Measurements from ENCODE around the gene PLPP6. TPM values are rescaled to one million over a fixed set of nuclear protein-coding genes. Genes with fewer than 3 reads are reported as not detected.

The PLPP6 gene
- total RNA-seq (2021; ENCODE audit: unreplicated experiment) (1.8 TPM), Bru-seq, nascent RNA (percentile 46 among the genes with signal in this experiment), BruChase-seq, experiment 1, labeled RNA remaining after a 2-hour chase (percentile 58 among the genes with signal in this experiment), BruChase-seq, experiment 2, labeled RNA remaining after a 6-hour chase (percentile 37 among the genes with signal in this experiment)
- 1.6 TPM for polyA plus RNA-seq (2012; ENCODE audit: insufficient read length)
- long read RNA-seq, transcript PLPP6-201 (1 exons, 2,944 nt) = major isoform, 10 of 10 reads
- long read RNA-seq, partial matches to known transcripts = 0 of 10 reads
- long read RNA-seq, other reads (novel, unspliced or antisense) = 0 of 10 reads

GRCh38 chr9:4662108-4662988 is at the start of gene PLPP6:
PLPP6 (plus strand) TSS chr9:4662294; CDS start chr9:4662376, 82 bp downstream.
- peak; percentile 69 for TF ChIP-seq TCF7L2 (IDR thresholded peaks at IDR 0.05; ENCODE audit: low read depth, low read length)
- TF ChIP-seq REST (IDR thresholded peaks at IDR 0.05; ENCODE audit: insufficient read depth in 1 of 2, low read depth in 2 of 2, low read length in 1 of 2) = no peak
- peak; percentile 49 for TF ChIP-seq CTCF (IDR thresholded peaks at IDR 0.05)
- TF ChIP-seq POLR2AphosphoS5 (IDR thresholded peaks at IDR 0.05; ENCODE audit: low read depth, low read length) = peak; percentile 28; the same call in 1 of the 2 replicates
- Histone ChIP-seq H3K27ac (ENCODE audit: low read length) (no peak within 1 kb of the TSS), H3K9me3 (ENCODE audit: control insufficient read depth, insufficient read depth, low read depth, low read length) (no peaks in the 10 kb centered on the region), H3K27me3 (ENCODE audit: control insufficient read depth, insufficient read depth, low read length) (no peaks in the 10 kb centered on the region), H3K4me3 (ENCODE audit: low read depth in 2 of 2, low read length in 2 of 2) (peak within 1 kb of the TSS; percentile 50 to 53), H3K4me1 (ENCODE audit: control insufficient read depth, insufficient read depth, low read length) (no peaks in the 10 kb centered on the region; the same call in 1 of the 2 replicates), H3K36me3 (ENCODE audit: control insufficient read depth, insufficient read depth, low read length) (no peaks in the 10 kb centered on the region)
- peak; percentile 96 for ATAC-seq
- in situ Hi-C loops (cut with HindIII; ENCODE audit: low pct_unique_long_range_greater_than_20kb, low sequenced_read_pairs) = no loop called here
- DNase-seq (ENCODE audit: low read depth, low spot score) = no peak
- intact Hi-C loops (cut with micrococcal nuclease; ENCODE audit: unreplicated experiment) = loop anchor here (10.0 kb wide), 1 partner anchor 278 kb away; no protein-coding TSS in a partner anchor
- ChIA-PET CTCF (no interaction called here), POLR2A (no interaction called here)
- BruUV-seq (replicated peaks) = no TSS peak

- TF ChIP-seq SIN3A (IDR thresholded peaks at IDR 0.05; ENCODE audit: borderline replicate concordance, insufficient read depth, low read depth, low read length) (no peak), TCF7L2 (IDR thresholded peaks at IDR 0.05; ENCODE audit: low read depth, low read length) (no peak), REST (IDR thresholded peaks at IDR 0.05; ENCODE audit: insufficient read depth in 1 of 2, low read depth in 2 of 2, low read length in 1 of 2) (no peak), POLR2AphosphoS5 (IDR thresholded peaks at IDR 0.05; ENCODE audit: low read depth, low read length) (no peak), CTCF (IDR thresholded peaks at IDR 0.05) (no peak)
- ATAC-seq = no peak
- no TSS peak for BruUV-seq (replicated peaks)
- H3K4me1 ChIP-seq (ENCODE audit: control insufficient read depth, insufficient read depth, low read length) = no peaks in the 10 kb centered on the region
- POLR2A ChIA-PET = no interaction called here
- H3K27ac ChIP-seq (ENCODE audit: low read length) = no peak overlapping the region
- in situ Hi-C loops (cut with HindIII; ENCODE audit: low pct_unique_long_range_greater_than_20kb, low sequenced_read_pairs) (no loop called here), intact Hi-C loops (cut with micrococcal nuclease; ENCODE audit: unreplicated experiment) (no loop called here)
- CTCF ChIA-PET = interaction anchor here (0.6 kb wide), 1 partner anchor 134 kb away, joined by 3 read pairs; no protein-coding TSS in a partner anchor
- no peaks in the 10 kb centered on the region for H3K9me3 ChIP-seq (ENCODE audit: control insufficient read depth, insufficient read depth, low read depth, low read length)
- no peak for DNase-seq (ENCODE audit: low read depth, low spot score)
- no peak overlapping the region for H3K4me3 ChIP-seq (ENCODE audit: low read depth in 2 of 2, low read length in 2 of 2)
- H3K36me3 ChIP-seq (ENCODE audit: control insufficient read depth, insufficient read depth, low read length) = no peaks in the 10 kb centered on the region
- H3K27me3 ChIP-seq (ENCODE audit: control insufficient read depth, insufficient read depth, low read length) = no peaks in the 10 kb centered on the region
These were observed 47.5 kb upstream of the PLPP6 start for GRCh38 chr9:4614627-4615026.
